Subcutaneous abdominal adipose tissue (tissue), 5 donors: ENCODE results near the gene PCCA.

Experiments used
- H3K27ac ChIP-seq: one replicate; pipeline ENCODE4 v1.7.0; 2013; ENCODE audit warnings: low read depth, mild to moderate bottlenecking, inconsistent platforms, low read length, moderate library complexity
- H3K27me3 ChIP-seq, 5 donors: one replicate each; pipeline ENCODE4 v1.7.0; 2013; ENCODE audit warnings: low read length in 5 of 5, inconsistent platforms in 1 of 5; ENCODE audit not compliant: control insufficient read depth in 5 of 5, insufficient read depth in 4 of 5
- H3K36me3 ChIP-seq, 5 donors: one replicate each; pipeline ENCODE4 v1.7.0; 2013; ENCODE audit warnings: low read length in 5 of 5; ENCODE audit not compliant: control insufficient read depth in 5 of 5, insufficient read depth in 5 of 5
- H3K4me1 ChIP-seq, 5 donors: one replicate each; pipeline ENCODE4 v1.7.0; 2013; ENCODE audit warnings: low read length in 5 of 5, mild to moderate bottlenecking in 3 of 5, moderate library complexity in 1 of 5; ENCODE audit not compliant: control insufficient read depth in 5 of 5, insufficient read depth in 5 of 5
- H3K4me3 ChIP-seq, 5 donors: one replicate each; pipeline ENCODE4 v1.7.0; 2013; ENCODE audit warnings: low read length in 5 of 5, low read depth in 1 of 5
- H3K9ac ChIP-seq, 5 donors: one replicate each; pipeline ENCODE4 v1.7.0; 2013; ENCODE audit warnings: low read length in 5 of 5, mild to moderate bottlenecking in 4 of 5, moderate library complexity in 3 of 5
- H3K9me3 ChIP-seq, 5 donors: one replicate each; pipeline ENCODE4 v1.7.0; 2013; ENCODE audit warnings: low read length in 5 of 5; ENCODE audit not compliant: control insufficient read depth in 5 of 5
- donor health status: healthy.
- donor health status: healthy.
- donor health status: healthy.
- donor health status: healthy.
- donor health status: healthy.

Gene PCCA

DNA sequence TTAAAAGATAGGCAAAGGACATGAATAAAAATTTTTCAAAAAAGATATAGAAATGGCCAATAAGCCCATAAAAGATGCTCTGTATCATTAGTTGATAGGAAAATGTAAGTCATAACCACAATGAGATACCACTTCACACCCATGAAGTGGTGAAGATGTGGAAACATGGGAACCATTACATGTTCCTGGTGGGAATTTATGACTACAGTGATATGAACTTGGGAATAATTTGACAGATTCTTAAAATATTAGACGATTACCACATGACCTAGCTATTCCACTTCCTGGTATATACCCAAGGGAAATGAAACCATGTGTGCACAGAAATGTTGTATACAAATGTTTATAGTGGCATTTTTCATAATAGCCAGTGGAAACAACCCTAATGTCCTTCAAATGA lies 267.5 kb downstream of the PCCA start:
- H3K27me3 ChIP-seq = no peaks in the 10 kb centered on the region
- H3K9me3 ChIP-seq = no peaks in the 10 kb centered on the region
- H3K4me1 ChIP-seq = no peaks in the 10 kb centered on the region
- no peak overlapping the region for H3K4me3 ChIP-seq
- no peak overlapping the region for H3K9ac ChIP-seq
- peaks cover 0 to 9% (median 2%) of the 10 kb centered on the region in 5 donors for H3K36me3 ChIP-seq
- H3K27ac ChIP-seq = no peak overlapping the region

DNA sequence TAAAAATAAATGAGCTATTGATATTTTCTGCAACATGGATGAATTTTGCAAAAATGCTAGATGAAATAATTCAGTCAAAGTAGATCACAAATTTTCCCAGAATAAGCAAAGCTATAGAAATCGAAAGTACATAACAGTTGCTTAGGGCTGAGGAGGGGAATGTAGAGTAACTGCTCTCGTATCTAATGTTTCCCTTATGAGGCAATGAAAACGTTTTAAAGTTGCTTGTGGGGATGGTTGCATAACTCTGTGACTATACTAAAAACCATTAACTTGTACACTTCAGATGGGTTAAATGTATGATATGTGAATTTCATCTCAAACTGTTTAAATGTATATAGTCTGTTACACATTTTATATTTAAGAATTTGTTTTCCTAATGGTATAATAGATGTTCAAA lies 268.0 kb downstream of the PCCA start:
- Histone ChIP-seq H3K4me1 (no peaks in the 10 kb centered on the region), H3K27me3 (no peaks in the 10 kb centered on the region), H3K27ac (no peak overlapping the region), H3K9me3 (no peaks in the 10 kb centered on the region), H3K9ac (no peak overlapping the region), H3K4me3 (no peak overlapping the region), H3K36me3 (peaks cover 0 to 9% (median 2%) of the 10 kb centered on the region in 5 donors)

DNA sequence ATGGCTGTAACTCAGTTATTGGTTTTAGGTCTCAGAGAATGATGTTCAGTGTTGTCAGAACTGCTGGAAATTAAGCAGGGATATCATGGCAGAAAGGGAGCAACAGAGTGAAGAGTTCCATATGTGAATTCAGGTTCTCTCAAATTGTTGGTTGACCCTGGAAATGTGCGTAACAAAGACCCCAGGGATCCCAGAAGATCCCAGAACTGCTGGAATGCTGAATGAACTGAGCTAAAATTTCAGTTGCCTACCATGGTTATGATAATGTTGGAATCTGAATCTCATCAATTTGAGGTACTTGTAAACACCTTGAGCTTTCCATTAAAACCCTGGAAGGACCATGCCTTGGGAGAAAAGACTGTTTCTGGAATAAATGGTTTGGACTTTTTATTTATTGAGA lies 268.9 kb downstream of the PCCA start:
- H3K4me1 ChIP-seq = no peaks in the 10 kb centered on the region
- H3K9ac ChIP-seq = no peak overlapping the region
- peaks cover 0 to 9% (median 2%) of the 10 kb centered on the region in 5 donors for H3K36me3 ChIP-seq
- no peak overlapping the region for H3K27ac ChIP-seq
- H3K4me3 ChIP-seq = no peak overlapping the region
- H3K9me3 ChIP-seq = no peaks in the 10 kb centered on the region
- no peaks in the 10 kb centered on the region for H3K27me3 ChIP-seq

DNA sequence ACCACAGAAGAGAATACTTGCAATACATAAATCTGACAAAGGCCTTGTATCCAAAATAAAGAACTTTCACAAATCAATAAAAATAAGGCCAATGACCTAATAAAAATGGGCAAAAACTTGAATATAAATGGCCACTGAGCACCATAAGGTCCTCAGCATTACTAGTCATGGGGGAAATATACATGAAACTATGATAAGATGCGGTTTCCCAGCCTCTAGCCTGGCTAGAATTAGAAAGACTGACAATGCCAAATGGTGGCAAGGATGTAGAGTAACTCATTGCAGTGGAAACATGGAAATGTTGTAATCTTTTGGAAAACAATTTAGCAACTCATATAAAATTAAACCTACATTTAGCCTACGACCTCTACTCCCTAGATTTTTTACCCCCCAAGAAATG lies 272.6 kb downstream of the PCCA start:
- Histone ChIP-seq H3K9ac (no peak overlapping the region), H3K27me3 (no peaks in the 10 kb centered on the region), H3K4me3 (no peak overlapping the region), H3K9me3 (no peaks in the 10 kb centered on the region), H3K27ac (no peak overlapping the region), H3K36me3 (peaks cover 0 to 9% (median 2%) of the 10 kb centered on the region in 5 donors), H3K4me1 (no peaks in the 10 kb centered on the region)

DNA sequence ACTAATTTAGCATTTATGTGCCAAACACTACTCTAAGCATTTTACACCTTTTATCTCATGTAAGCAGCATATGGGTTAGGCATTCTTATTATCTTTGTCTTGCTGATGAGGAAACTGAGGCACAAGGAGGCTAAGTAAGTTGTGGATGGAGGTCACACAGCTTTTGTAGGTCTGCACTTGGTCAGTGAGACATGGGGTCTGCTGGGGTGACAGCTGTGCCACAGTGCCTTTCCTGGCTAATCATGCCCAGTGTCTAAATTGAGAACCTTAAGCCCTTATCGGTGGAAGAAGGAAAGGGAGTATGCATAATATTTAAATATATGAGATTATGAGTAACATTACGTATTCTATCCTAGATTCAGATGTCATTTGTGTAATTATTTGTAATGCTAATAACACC lies 273.5 kb downstream of the PCCA start:
- Histone ChIP-seq H3K4me1 (no peaks in the 10 kb centered on the region), H3K4me3 (no peak overlapping the region), H3K36me3 (peaks cover 0 to 9% (median 2%) of the 10 kb centered on the region in 5 donors), H3K27me3 (no peaks in the 10 kb centered on the region), H3K9ac (no peak overlapping the region), H3K27ac (no peak overlapping the region), H3K9me3 (no peaks in the 10 kb centered on the region)

DNA sequence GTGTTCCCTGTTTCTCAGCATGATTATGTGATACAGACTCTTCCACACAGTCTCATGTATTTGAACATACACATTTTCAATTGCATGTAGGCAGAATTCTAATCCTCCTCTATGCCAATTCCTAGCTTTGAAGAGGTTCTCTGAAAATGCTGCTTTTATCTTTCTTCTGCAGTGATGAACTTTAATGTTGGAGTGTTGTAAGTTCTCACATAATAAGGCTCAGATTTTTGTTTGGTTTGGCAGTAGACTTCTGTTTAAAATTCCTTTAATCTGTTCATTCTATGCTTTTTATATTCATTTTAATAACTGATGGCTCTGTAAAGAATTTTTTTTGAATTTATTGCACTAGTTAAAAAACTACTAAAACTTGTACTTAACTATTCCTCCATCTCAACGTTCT lies 273.9 kb downstream of the PCCA start:
- Histone ChIP-seq H3K4me1 (no peaks in the 10 kb centered on the region), H3K9ac (no peak overlapping the region), H3K4me3 (no peak overlapping the region), H3K27ac (no peak overlapping the region), H3K9me3 (no peaks in the 10 kb centered on the region), H3K36me3 (peaks cover 0 to 7% (median 0%) of the 10 kb centered on the region in 5 donors), H3K27me3 (no peaks in the 10 kb centered on the region)

DNA sequence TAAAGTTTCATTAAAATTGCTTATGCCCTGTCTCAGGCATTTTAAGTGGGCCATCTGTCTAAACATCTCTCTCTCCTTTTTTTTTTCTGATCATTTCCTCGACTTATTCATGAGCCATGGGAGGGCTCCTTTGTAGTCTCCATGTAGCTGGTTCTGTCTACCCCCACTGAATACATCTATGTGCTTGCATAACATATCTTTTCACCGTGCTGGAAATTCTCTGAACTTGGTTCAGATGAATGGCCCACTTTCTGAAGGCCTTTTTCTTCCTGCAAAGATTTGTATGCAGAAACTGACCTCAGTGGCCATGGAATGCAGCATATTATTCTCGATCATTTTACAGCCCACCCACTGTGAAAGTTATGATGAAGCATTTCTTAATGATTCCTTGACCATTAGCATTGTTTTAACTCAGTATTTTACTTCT lies 274.4 kb downstream of the PCCA start:
- H3K27ac ChIP-seq = no peak overlapping the region
- no peak overlapping the region for H3K9ac ChIP-seq
- H3K36me3 ChIP-seq = peaks cover 0 to 7% (median 0%) of the 10 kb centered on the region in 5 donors
- H3K9me3 ChIP-seq = no peaks in the 10 kb centered on the region
- H3K27me3 ChIP-seq = no peaks in the 10 kb centered on the region
- H3K4me3 ChIP-seq = no peak overlapping the region
- H3K4me1 ChIP-seq = no peaks in the 10 kb centered on the region

DNA sequence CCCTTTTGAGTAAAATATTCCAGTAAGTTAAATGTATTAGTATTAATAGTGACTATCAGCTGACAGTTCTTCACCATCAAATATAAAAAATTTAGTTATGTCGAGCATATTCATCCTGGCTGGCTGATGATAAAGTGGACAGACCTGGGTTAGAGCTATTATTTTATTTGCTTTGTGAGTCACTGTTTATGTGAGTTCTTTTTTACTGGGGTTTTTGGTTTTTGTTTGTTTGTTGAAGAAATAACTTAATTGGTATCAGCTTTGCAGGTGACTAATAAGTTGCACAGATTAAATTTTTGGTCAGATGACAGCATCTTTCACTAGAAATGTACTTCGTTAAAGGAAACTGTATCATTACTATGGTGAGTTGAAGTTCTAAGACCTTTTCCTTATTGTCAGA lies 275.0 kb downstream of the PCCA start:
- Histone ChIP-seq H3K4me1 (no peaks in the 10 kb centered on the region), H3K27me3 (no peaks in the 10 kb centered on the region), H3K27ac (no peak overlapping the region)

DNA sequence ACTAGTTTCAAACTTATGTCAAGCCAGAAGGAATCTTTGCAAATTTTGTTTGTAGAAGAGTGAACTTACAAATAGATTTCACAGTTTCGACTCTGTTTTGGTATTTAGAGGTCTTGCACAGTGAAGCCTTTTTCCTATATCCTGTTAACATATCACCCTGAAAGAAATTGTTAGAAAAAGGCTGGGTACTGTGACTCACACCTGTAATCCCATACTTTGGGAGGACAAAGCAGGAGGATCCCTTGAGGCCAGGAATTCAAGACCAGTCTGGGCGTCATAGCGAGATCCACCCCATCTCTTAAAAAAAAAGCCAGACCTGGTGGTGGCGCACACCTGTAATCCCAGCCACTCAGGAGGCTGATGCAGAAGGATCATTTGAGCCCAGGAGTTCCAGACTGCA lies 275.7 kb downstream of the PCCA start:
- no peaks in the 10 kb centered on the region for H3K27me3 ChIP-seq
- H3K36me3 ChIP-seq = peaks cover 3 to 10% (median 9%) of the 10 kb centered on the region in 5 donors
- no peaks in the 10 kb centered on the region for H3K4me1 ChIP-seq
- no peak overlapping the region for H3K4me3 ChIP-seq
- H3K9me3 ChIP-seq = no peaks in the 10 kb centered on the region
- H3K27ac ChIP-seq = no peak overlapping the region
- H3K9ac ChIP-seq = no peak overlapping the region

More for the DNA sequence above, 275.0 kb downstream of the PCCA start:
- no peak overlapping the region for H3K4me3 ChIP-seq
- peaks cover 0 to 7% (median 4%) of the 10 kb centered on the region in 5 donors for H3K36me3 ChIP-seq
- H3K9ac ChIP-seq = no peak overlapping the region
- no peaks in the 10 kb centered on the region for H3K9me3 ChIP-seq

DNA sequence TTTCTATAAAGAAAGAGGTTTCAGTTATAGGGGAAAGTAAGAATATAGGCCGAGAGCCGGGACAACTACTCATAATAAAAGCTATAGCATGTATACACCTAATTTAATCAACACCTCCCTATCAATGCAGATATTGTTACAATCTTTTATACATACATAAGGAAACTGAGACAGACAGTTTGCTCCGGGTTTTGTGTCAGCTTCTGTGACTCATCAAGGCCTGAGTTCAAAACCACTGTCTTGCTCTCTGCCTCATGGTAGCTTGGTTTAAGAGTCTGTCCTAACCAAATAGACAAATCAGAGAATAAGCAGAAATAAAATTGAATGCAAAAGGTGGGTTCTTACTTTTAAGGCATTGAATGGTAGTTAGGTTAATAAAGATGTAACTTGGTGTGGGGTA lies 276.8 kb downstream of the PCCA start:
- H3K27ac ChIP-seq = no peak overlapping the region
- H3K9ac ChIP-seq = no peak overlapping the region
- H3K4me3 ChIP-seq = no peak overlapping the region
- H3K36me3 ChIP-seq = peaks cover under 1 to 14% (median 12%) of the 10 kb centered on the region in 5 donors
- no peaks in the 10 kb centered on the region for H3K27me3 ChIP-seq
- H3K4me1 ChIP-seq = no peaks in the 10 kb centered on the region
- no peaks in the 10 kb centered on the region for H3K9me3 ChIP-seq

DNA sequence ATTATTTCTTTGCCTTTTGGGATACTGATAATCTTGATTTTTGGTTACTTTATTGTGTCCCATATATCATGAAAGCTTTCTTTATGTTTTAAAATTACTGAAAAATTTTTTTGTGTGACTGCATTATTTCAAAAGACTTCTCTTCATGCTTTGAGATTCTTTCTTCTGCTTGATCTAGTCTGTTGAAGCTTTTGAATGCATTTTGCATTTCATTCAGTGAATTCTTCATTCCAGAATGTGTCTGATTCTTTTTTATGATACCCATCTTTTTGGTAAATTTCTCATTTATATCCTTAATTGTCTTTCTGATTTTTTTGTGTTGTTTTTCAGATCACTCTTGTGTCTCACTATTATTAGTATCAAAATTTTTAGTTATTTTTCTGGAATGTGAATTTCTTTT lies 289.6 kb downstream of the PCCA start:
- Histone ChIP-seq H3K4me3 (no peak overlapping the region), H3K36me3 (peaks cover 0 to 13% (median 5%) of the 10 kb centered on the region in 5 donors), H3K4me1 (no peaks in the 10 kb centered on the region), H3K9me3 (peaks cover 9 to 27% (median 21%) of the 10 kb centered on the region in 5 donors), H3K27me3 (no peaks in the 10 kb centered on the region), H3K9ac (no peak overlapping the region), H3K27ac (no peak overlapping the region)
